ENCODE measurements around the gene TKTL1. TPM values are rescaled to one million over a fixed set of nuclear protein-coding genes. Genes with fewer than 3 reads are reported as not detected.

TKTL1 gene
- total and polyA plus RNA-seq, 2 experiments from 2014 or later = not detected

- Mint-ChIP-seq H3K27me3 (ENCODE audit: insufficient read depth, low read depth, poor library complexity) (peaks cover 8% of the 10 kb centered on the region), H3K4me3 (no peak overlapping the region), H3K4me1 (peaks cover 5% of the 10 kb centered on the region; the same call in 2 of the 3 replicates), H3K27ac (no peak overlapping the region), H3K9me3 (no peaks in the 10 kb centered on the region), H3K36me3 (ENCODE audit: low read depth) (peaks cover 59% of the 10 kb centered on the region)
- H2AFZ ChIP-seq = no peak overlapping the region
- H3K4me2 ChIP-seq = no peak overlapping the region
- no peaks in the 10 kb centered on the region for H3K9me2 ChIP-seq (ENCODE audit: insufficient read depth)
- no peak overlapping the region for H3K27ac ChIP-seq (ENCODE audit: low read depth)
- no peaks in the 10 kb centered on the region for H3K4me1 ChIP-seq (ENCODE audit: insufficient read depth)
- ATAC-seq = no peak
- H3F3A ChIP-seq (replicated peaks; ENCODE audit: low read depth) = peaks cover 10% of the 10 kb centered on the region
- H3K36me3 ChIP-seq (ENCODE audit: insufficient read depth) = peaks cover 14% of the 10 kb centered on the region
- no peak for DNase-seq (ENCODE audit: low spot score)
- no peaks in the 10 kb centered on the region for H4K20me1 ChIP-seq (replicated peaks; ENCODE audit: insufficient read depth)
- TF ChIP-seq ETS1 (IDR thresholded peaks at IDR 0.05) (no peak), ZNF114 (CRISPR knock-in tag; IDR thresholded peaks at IDR 0.05) (no peak), CREB1 (CRISPR knock-in tag; IDR thresholded peaks at IDR 0.05; ENCODE audit: low read depth) (no peak), NANOG (IDR thresholded peaks at IDR 0.05; ENCODE audit: borderline replicate concordance) (no peak), STAT1 (IDR thresholded peaks at IDR 0.05; ENCODE audit: unreplicated experiment) (no peak)
- H3K4me3 ChIP-seq = no peak overlapping the region
- H3K27me3 ChIP-seq (ENCODE audit: insufficient read depth) = no peaks in the 10 kb centered on the region
- H3K79me2 ChIP-seq (replicated peaks; ENCODE audit: insufficient read depth) = no peaks in the 10 kb centered on the region
These were observed 55.0 kb downstream of the TKTL1 start for GRCh38 chrX:154350429-154351182.

DNA sequence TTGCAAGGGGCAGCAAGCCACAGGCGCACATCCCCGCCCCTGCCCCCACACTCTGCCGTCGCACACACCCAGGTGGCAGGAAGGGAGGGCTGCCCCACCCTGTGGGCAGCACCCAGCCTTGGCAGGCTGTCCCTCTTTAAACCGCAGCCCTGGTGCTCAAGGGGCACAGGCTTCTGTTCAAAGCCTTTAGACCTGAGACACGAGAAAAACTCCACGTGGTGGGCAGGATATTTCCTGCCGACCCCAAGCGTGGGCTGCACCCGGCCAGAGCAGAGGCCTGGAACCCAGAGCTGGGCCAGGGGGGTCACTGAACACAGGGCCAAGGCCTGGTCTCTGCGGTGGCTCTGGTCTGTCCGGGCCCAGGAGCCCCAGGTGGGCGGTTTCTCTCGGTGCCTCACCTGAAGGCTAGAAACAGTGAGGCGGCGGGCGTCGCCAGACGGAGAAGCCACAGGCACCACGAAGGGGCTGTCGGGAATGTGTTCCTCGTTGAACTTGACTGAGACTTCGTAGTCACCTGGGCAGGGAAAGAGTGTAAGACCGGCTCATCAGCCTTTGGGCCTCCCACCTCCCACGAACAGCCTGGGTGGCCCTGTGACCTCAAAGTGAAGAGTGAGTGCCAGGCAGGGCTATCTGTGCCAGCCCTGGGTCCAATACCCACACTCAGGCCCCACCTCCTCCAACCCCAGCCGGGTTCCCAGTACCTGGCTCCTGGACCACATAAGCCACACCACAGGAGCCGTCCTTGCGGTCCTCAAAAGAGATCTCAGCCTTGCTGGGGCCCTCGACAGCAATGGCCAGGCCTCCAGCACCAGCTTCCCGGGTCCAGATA lies 55.8 kb downstream of the TKTL1 start:
- H3K36me3 ChIP-seq (ENCODE audit: insufficient read depth) = peaks cover 14% of the 10 kb centered on the region
- no peaks in the 10 kb centered on the region for H3K79me2 ChIP-seq (replicated peaks; ENCODE audit: insufficient read depth)
- no peak overlapping the region for H3K27ac ChIP-seq (ENCODE audit: low read depth)
- H2AFZ ChIP-seq = no peak overlapping the region
- H3K4me1 ChIP-seq (ENCODE audit: insufficient read depth) = no peaks in the 10 kb centered on the region
- peaks cover 5% of the 10 kb centered on the region; the same call in 2 of the 3 replicates for H3K4me1 Mint-ChIP-seq
- H3K27me3 ChIP-seq (ENCODE audit: insufficient read depth) = no peaks in the 10 kb centered on the region
- ATAC-seq (no peak), DNase-seq (ENCODE audit: low spot score) (no peak)
- H3K36me3 Mint-ChIP-seq (ENCODE audit: low read depth) = peaks cover 65% of the 10 kb centered on the region
- H3K4me3 ChIP-seq = no peak overlapping the region
- no peaks in the 10 kb centered on the region; the same call in 2 of the 3 replicates for H3K9me3 Mint-ChIP-seq
- H3K27me3 Mint-ChIP-seq (ENCODE audit: insufficient read depth, low read depth, poor library complexity) = peaks cover 8% of the 10 kb centered on the region
- no peak overlapping the region for H3K4me2 ChIP-seq
- no peak overlapping the region for H3K27ac Mint-ChIP-seq
- H3F3A ChIP-seq (replicated peaks; ENCODE audit: low read depth) = peaks cover 10% of the 10 kb centered on the region
- H4K20me1 ChIP-seq (replicated peaks; ENCODE audit: insufficient read depth) = no peaks in the 10 kb centered on the region
- no peaks in the 10 kb centered on the region for H3K9me2 ChIP-seq (ENCODE audit: insufficient read depth)
- H3K4me3 Mint-ChIP-seq = no peak overlapping the region
- no peak for TF ChIP-seq ZNF114 (CRISPR knock-in tag; IDR thresholded peaks at IDR 0.05)
- no peak for TF ChIP-seq EZH2 (IDR thresholded peaks at IDR 0.05; ENCODE audit: low read depth, unreplicated experiment)
- TF ChIP-seq POLR2AphosphoS5 (IDR thresholded peaks at IDR 0.05; ENCODE audit: low read depth) = no peak
- no peak for TF ChIP-seq CREB1 (CRISPR knock-in tag; IDR thresholded peaks at IDR 0.05; ENCODE audit: low read depth)
- TF ChIP-seq NANOG (IDR thresholded peaks at IDR 0.05; ENCODE audit: borderline replicate concordance) = no peak
- TF ChIP-seq REST (IDR thresholded peaks at IDR 0.05; ENCODE audit: unreplicated experiment) = no peak
- TF ChIP-seq ETS1 (IDR thresholded peaks at IDR 0.05) = no peak
- TF ChIP-seq, protein P1, sequence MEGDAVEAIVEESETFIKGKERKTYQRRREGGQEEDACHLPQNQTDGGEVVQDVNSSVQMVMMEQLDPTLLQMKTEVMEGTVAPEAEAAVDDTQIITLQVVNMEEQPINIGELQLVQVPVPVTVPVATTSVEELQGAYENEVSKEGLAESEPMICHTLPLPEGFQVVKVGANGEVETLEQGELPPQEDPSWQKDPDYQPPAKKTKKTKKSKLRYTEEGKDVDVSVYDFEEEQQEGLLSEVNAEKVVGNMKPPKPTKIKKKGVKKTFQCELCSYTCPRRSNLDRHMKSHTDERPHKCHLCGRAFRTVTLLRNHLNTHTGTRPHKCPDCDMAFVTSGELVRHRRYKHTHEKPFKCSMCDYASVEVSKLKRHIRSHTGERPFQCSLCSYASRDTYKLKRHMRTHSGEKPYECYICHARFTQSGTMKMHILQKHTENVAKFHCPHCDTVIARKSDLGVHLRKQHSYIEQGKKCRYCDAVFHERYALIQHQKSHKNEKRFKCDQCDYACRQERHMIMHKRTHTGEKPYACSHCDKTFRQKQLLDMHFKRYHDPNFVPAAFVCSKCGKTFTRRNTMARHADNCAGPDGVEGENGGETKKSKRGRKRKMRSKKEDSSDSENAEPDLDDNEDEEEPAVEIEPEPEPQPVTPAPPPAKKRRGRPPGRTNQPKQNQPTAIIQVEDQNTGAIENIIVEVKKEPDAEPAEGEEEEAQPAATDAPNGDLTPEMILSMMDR (conservative IDR thresholded peaks at IDR 0.05; ENCODE audit: low read depth in 2 of 2) = no peak
